Fibroblast of villous mesenchyme (primary cell): Measurements from ENCODE around the gene ERC1. TPM values are rescaled to one million over a fixed set of nuclear protein-coding genes. Genes with fewer than 3 reads are reported as not detected.

ENCODE experiments used
- DNase-seq: peaks from one replicate; pipeline ENCODE4 v3.0.0-alpha.2; 2010; ENCODE audit warnings: low read depth
- H3K4me3 ChIP-seq: 2 replicates; pipeline ENCODE4 v1.5.1; 2011; ENCODE audit warnings: low read depth, mild to moderate bottlenecking, low read length
- CTCF ChIP-seq: IDR thresholded peaks from 2 replicates; pipeline ENCODE4 v1.5.1; 2012; ENCODE audit warnings: low read depth, mild to moderate bottlenecking, low read length; ENCODE audit not compliant: insufficient read depth
- total RNA-seq: library from RNA; depleted of rRNA; stranded (reverse); fragments of >200 nt; gene quantifications from 2 replicates; pipeline ENCODE4 v1.2.3, GENCODE V29; 2012

ERC1 gene
- total RNA-seq, 1 donor, result 49.7 TPM

- peak overlapping the region; percentile 52 for H3K4me3 ChIP-seq
- DNase-seq, result no peak
- no peak for TF ChIP-seq CTCF
These were observed 539.0 kb downstream of the ERC1 start for GRCh38 chr12:1529862-1530591.

GRCh38 chr12:1530592-1531152, 539.6 kb downstream of the ERC1 start:
- no peak for TF ChIP-seq CTCF
- DNase-seq, result no peak
- peak overlapping the region; percentile 59 for H3K4me3 ChIP-seq

GRCh38 chr12:1531153-1531653, 540.2 kb downstream of the ERC1 start:
- peak overlapping the region; percentile 59 for H3K4me3 ChIP-seq
- DNase-seq, result peak; percentile 21
- TF ChIP-seq CTCF, result no peak

GRCh38 chr12:1531654-1532374, 540.8 kb downstream of the ERC1 start:
- no peak for DNase-seq
- peak overlapping the region; percentile 59 for H3K4me3 ChIP-seq
- no peak for TF ChIP-seq CTCF

- H3K4me3 ChIP-seq, result no peak overlapping the region
These were observed 541.5 kb downstream of the ERC1 start for GRCh38 chr12:1532375-1533165.

More at GRCh38 chr12:1532375-1533165, 541.5 kb downstream of the ERC1 start:
- no peak for TF ChIP-seq CTCF
- no peak for DNase-seq
